SK-N-SH treated with all-trans-retinoic acid at 6 μM for 48 hours (cell line): ENCODE data around the gene SMYD2.

Experiments used
- ARNTL ChIP-seq: fragments of 450-650 bp; formaldehyde crosslinking; IDR thresholded peaks from 2 replicates; pipeline ENCODE4 v1.5.0; 2020; ENCODE audit warnings: low read depth, mild to moderate bottlenecking, moderate library complexity, borderline replicate concordance
- CREB5 ChIP-seq: fragments of 250-450 bp; sonication (Bioruptor Pico); IDR thresholded peaks from 2 replicates; pipeline ENCODE4 v1.5.1; 2020; ENCODE audit warnings: low read depth, mild to moderate bottlenecking, moderate library complexity
- CSRNP3 ChIP-seq: fragments of 250-450 bp; sonication (Bioruptor Pico); IDR thresholded peaks from 2 replicates; pipeline ENCODE4 v1.5.1; 2021; ENCODE audit warnings: mild to moderate bottlenecking, moderate library complexity
- ESRRG ChIP-seq: fragments of 250-450 bp; sonication (Bioruptor Pico); IDR thresholded peaks from 2 replicates; pipeline ENCODE4 v1.6.1; 2021; ENCODE audit warnings: mild to moderate bottlenecking
- ISL1 ChIP-seq: fragments of 250-450 bp; sonication (Bioruptor Pico); IDR thresholded peaks from 2 replicates; pipeline ENCODE4 v2.1.2; 2022; ENCODE audit warnings: mild to moderate bottlenecking, moderate library complexity
- PATZ1 ChIP-seq: fragments of 250-450 bp; sonication (Bioruptor Pico); IDR thresholded peaks from 2 replicates; pipeline ENCODE4 v1.8.0; 2020; ENCODE audit warnings: mild to moderate bottlenecking, moderate library complexity, borderline replicate concordance
- RARB ChIP-seq: fragments of 250-450 bp; sonication (Bioruptor Pico); IDR thresholded peaks from 2 replicates; pipeline ENCODE4 v1.8.0; 2021; ENCODE audit warnings: mild to moderate bottlenecking, moderate library complexity
- TOX ChIP-seq: fragments of 250-450 bp; sonication (Bioruptor Pico); IDR thresholded peaks from 2 replicates; pipeline ENCODE4 v1.8.0; 2021; ENCODE audit warnings: mild to moderate bottlenecking, moderate library complexity, borderline replicate concordance
- ZFP3 ChIP-seq: fragments of 250-450 bp; sonication (Bioruptor Pico); IDR thresholded peaks from 2 replicates; pipeline ENCODE4 v1.5.0; 2020; ENCODE audit warnings: mild to moderate bottlenecking, moderate library complexity
- TF ChIP-seq, protein P1 (sequence below): fragments of 250-450 bp; sonication (Bioruptor Pico); IDR thresholded peaks from 2 replicates; pipeline ENCODE4 v1.8.0; 2021; ENCODE audit warnings: low read depth, mild to moderate bottlenecking, moderate library complexity, borderline replicate concordance

DNA sequence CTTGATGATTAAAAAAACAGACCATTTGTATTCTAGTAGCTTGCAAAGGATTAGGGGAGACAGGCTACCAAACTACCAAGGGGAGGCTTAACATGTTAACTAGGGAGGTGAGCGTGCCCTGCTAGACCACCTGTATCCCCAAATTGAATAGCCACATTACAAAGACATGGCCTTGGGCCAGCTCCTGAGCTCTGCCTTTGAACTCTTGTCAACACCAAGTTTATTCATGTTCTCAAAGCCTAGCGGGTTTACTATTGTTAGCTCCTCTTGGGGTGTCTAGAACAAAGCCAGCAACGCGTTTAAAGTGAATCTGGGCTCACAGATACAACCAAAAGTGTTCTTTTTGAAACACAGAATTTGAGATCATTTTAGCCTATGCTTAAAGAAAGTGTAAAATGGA is 36.3 kb downstream of the SMYD2 start:
- TF ChIP-seq PATZ1 (CRISPR knock-in tag): no peak
- TF ChIP-seq ZFP3 (CRISPR knock-in tag): no peak
- no peak for TF ChIP-seq ISL1 (CRISPR knock-in tag)
- no peak for TF ChIP-seq RARB (CRISPR knock-in tag)
- TF ChIP-seq, protein P1, sequence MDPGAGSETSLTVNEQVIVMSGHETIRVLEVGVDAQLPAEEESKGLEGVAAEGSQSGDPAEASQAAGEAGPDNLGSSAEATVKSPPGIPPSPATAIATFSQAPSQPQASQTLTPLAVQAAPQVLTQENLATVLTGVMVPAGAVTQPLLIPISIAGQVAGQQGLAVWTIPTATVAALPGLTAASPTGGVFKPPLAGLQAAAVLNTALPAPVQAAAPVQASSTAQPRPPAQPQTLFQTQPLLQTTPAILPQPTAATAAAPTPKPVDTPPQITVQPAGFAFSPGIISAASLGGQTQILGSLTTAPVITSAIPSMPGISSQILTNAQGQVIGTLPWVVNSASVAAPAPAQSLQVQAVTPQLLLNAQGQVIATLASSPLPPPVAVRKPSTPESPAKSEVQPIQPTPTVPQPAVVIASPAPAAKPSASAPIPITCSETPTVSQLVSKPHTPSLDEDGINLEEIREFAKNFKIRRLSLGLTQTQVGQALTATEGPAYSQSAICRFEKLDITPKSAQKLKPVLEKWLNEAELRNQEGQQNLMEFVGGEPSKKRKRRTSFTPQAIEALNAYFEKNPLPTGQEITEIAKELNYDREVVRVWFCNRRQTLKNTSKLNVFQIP (CRISPR knock-in tag): no peak
- no peak for TF ChIP-seq CSRNP3 (CRISPR knock-in tag)
- no peak for TF ChIP-seq TOX (CRISPR knock-in tag)
- no peak for TF ChIP-seq CREB5
- no peak for TF ChIP-seq ESRRG (CRISPR knock-in tag)
- TF ChIP-seq ARNTL (CRISPR knock-in tag): no peak
